ENCODE data around the gene BTF3L4.

DNA sequence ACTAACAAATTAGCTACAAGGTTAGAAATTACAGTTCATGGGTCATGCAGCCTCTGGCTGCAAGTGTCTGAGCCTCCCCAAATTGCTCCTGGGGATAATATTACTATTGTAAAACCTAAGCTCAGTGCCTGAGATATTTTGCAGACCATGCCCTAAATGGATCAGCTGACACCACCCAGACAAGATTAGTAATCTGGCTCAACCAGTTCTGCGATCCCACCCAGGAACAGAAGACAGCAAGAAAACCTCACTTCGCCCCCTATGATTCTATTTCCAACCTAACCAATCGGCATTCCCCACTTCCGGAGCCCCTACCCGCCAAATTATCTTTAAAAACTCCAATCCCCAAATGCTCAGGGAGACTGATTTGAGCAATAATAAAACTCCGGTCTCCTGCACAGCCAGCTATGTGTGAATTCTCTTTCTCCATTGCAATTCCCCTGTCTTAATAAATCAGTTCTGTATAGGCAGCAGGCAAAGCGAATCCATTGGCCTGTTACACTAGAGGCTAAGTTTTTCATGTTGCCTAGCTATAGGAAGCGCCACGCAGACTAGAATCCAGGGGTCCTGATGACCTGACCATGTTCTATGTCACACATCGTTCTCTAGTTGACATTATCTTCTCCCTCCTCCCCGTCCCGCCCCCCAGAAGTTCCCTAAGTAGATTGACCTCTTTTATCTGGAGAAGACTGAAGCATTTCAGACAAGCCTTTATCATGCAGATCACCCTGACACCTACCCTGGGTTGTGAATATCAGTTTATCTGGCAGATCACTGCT lies 63.4 kb downstream of the BTF3L4 start:
- peak; percentile 7; the same call in 1 of the 2 replicates for TF ChIP-seq GATA2 (IDR thresholded peaks at IDR 0.05; ENCODE audit: low read depth, low read length)
- TF ChIP-seq GATA3 (IDR thresholded peaks at IDR 0.05; ENCODE audit: low read depth, low read length), result no peak

Measured in SH-SY5Y (cell line).